SK-N-SH (cell line): Measurements from ENCODE around the gene LEF1. TPM values are rescaled to one million over a fixed set of nuclear protein-coding genes. Genes with fewer than 3 reads are reported as not detected.

ENCODE experiments used
- CTCF ChIA-PET: fragments of 300-600, 350-600 bp; formaldehyde crosslinking; extraction: SDS; loops from one replicate; lab custom pipeline; 2021; lab: Yijun Ruan, JAX
- POLR2A ChIA-PET: fragments of 350-600 bp; sonication (Branson Sonifier 250); formaldehyde crosslinking; extraction: SDS; loops from one replicate; lab custom pipeline; 2020; ENCODE audit warnings: antibody characterized with exemption, inconsistent platforms; lab: Yijun Ruan, JAX
- DNase-seq: peaks from one replicate; pipeline ENCODE4 v3.0.0; 2012
- H2AFZ ChIP-seq: fragments of 200-600 bp; sonication (generic); 2 replicates; pipeline ENCODE4 v1.8.1; 2016; ENCODE audit warnings: antibody characterized with exemption, mild to moderate bottlenecking, low read depth
- H3F3A ChIP-seq: fragments of 200-600 bp; sonication (generic); replicated peaks from 2 replicates; pipeline ENCODE3; 2016; ENCODE audit warnings: antibody characterized with exemption, mild to moderate bottlenecking; ENCODE audit not compliant: insufficient read depth
- H3K27ac ChIP-seq, 2 experiments: fragments of 200-500 bp in 1 of 2; fragments of 200-600 bp in 1 of 2; sonication (Bioruptor generic) in 1 of 2; sonication (generic), shearing (Covaris generic) in 1 of 2; 2 replicates each; pipeline versions ENCODE4 v1.5.1 to v1.6.1; 2014 to 2016; ENCODE audit warnings: low read depth in 2 of 2, inconsistent platforms in 1 of 2, low read length in 1 of 2, mild to moderate bottlenecking in 1 of 2, mixed read lengths in 1 of 2
- H3K27me3 ChIP-seq: fragments of 200-600 bp; sonication (generic), shearing (Covaris generic); 2 replicates; pipeline ENCODE4 v1.6.1; 2016; ENCODE audit warnings: mixed run types; ENCODE audit not compliant: insufficient read depth
- H3K36me3 ChIP-seq, 2 experiments: fragments of 200-500 bp in 1 of 2; fragments of 200-600 bp in 1 of 2; sonication (Bioruptor generic) in 1 of 2; sonication (generic) in 1 of 2; replicated peaks in 1 of 2; 2 replicates each; pipeline versions ENCODE3 to v1.5.1; 2014 to 2016; ENCODE audit warnings: low read length in 1 of 2, mild to moderate bottlenecking in 1 of 2; ENCODE audit not compliant: insufficient read depth in 2 of 2, control insufficient read depth in 1 of 2
- H3K4me1 ChIP-seq, 2 experiments: fragments of 200-500 bp in 1 of 2; fragments of 200-600 bp in 1 of 2; sonication (Bioruptor generic) in 1 of 2; sonication (generic), shearing (Covaris generic) in 1 of 2; 2 replicates each; pipeline versions ENCODE4 v1.5.1 to v1.6.1; 2014 to 2016; ENCODE audit warnings: low read depth in 1 of 2, low read length in 1 of 2, mixed run types in 1 of 2; ENCODE audit not compliant: insufficient read depth in 2 of 2, control insufficient read depth in 1 of 2
- H3K4me2 ChIP-seq: fragments of 200-600 bp; sonication (generic), shearing (Covaris generic); 2 replicates; pipeline ENCODE4 v1.6.1; 2017; ENCODE audit warnings: mixed run types
- H3K4me3 ChIP-seq, 2 experiments: fragments of 200-500 bp in 1 of 2; fragments of 200-600 bp in 1 of 2; sonication (Bioruptor generic) in 1 of 2; sonication (generic), shearing (Covaris generic) in 1 of 2; 2 replicates each; pipeline versions ENCODE4 v1.5.1 to v1.8.1; 2014 to 2016; ENCODE audit warnings: low read depth in 2 of 2, inconsistent platforms in 1 of 2, low read length in 1 of 2, mild to moderate bottlenecking in 1 of 2, mixed read lengths in 1 of 2, moderate library complexity in 1 of 2
- H3K79me2 ChIP-seq: fragments of 200-600 bp; sonication (generic); 2 replicates; pipeline ENCODE4 v1.8.1; 2017; ENCODE audit warnings: mild to moderate bottlenecking; ENCODE audit not compliant: insufficient read depth
- H3K9ac ChIP-seq: fragments of 200-600 bp; sonication (generic); 2 replicates; pipeline ENCODE4 v1.6.1; 2017; ENCODE audit warnings: mixed run types
- H3K9me2 ChIP-seq: fragments of 200-600 bp; sonication (generic); 2 replicates; pipeline ENCODE4 v1.6.1; 2017; ENCODE audit warnings: mixed run types
- H3K9me3 ChIP-seq: fragments of 200-600 bp; sonication (generic); 2 replicates; pipeline ENCODE4 v1.6.1; 2017; ENCODE audit warnings: mixed run types, mild to moderate bottlenecking, moderate library complexity
- H4K20me1 ChIP-seq: fragments of 200-600 bp; sonication (generic); 2 replicates; pipeline ENCODE4 v1.6.1; 2017; ENCODE audit warnings: mild to moderate bottlenecking, mixed run types; ENCODE audit not compliant: insufficient read depth
- CHD2 ChIP-seq: fragments of 150-350 bp; IDR thresholded peaks from 2 replicates; pipeline ENCODE4 v1.6.1; 2018; ENCODE audit warnings: low read length; ENCODE audit not compliant: partially characterized antibody
- ELF1 ChIP-seq: IDR thresholded peaks from 2 replicates; pipeline ENCODE4 v1.4.0; 2012
- EZH2phosphoT487 ChIP-seq: fragments of 200-600 bp; sonication (generic); IDR thresholded peaks from 2 replicates; pipeline ENCODE4 v1.6.1; 2017; ENCODE audit warnings: low read depth, mixed run types, mild to moderate bottlenecking, antibody characterized with exemption, moderate library complexity, borderline replicate concordance
- FOXJ3 ChIP-seq: sonication (generic); formaldehyde crosslinking; IDR thresholded peaks from 2 replicates; pipeline ENCODE4 v1.5.1; 2020; ENCODE audit warnings: mild to moderate bottlenecking, missing genetic modification reagents
- GABPA ChIP-seq: IDR thresholded peaks from 2 replicates; pipeline ENCODE4 v1.4.0; 2012; ENCODE audit warnings: low read depth, mild to moderate bottlenecking
- IRF3 ChIP-seq: fragments of 150-350 bp; IDR thresholded peaks from 2 replicates; pipeline ENCODE4 v1.6.1; 2016; ENCODE audit warnings: mild to moderate bottlenecking, low read depth, low read length
- MAX ChIP-seq: IDR thresholded peaks from 2 replicates; pipeline ENCODE4 v1.4.0; 2012; ENCODE audit warnings: low read depth
- MEF2A ChIP-seq: IDR thresholded peaks from 2 replicates; pipeline ENCODE4 v1.4.0; 2012; ENCODE audit warnings: low read depth, borderline replicate concordance
- NRF1 ChIP-seq: IDR thresholded peaks from 2 replicates; pipeline ENCODE4 v1.6.1; 2012; ENCODE audit warnings: low read depth, mild to moderate bottlenecking, low read length
- PBX3 ChIP-seq: IDR thresholded peaks from 2 replicates; pipeline ENCODE4; 2012
- RXRA ChIP-seq: IDR thresholded peaks from 2 replicates; pipeline ENCODE4 v1.4.0; 2012; ENCODE audit warnings: low read depth, mild to moderate bottlenecking, borderline replicate concordance
- TAF1 ChIP-seq: IDR thresholded peaks from 2 replicates; pipeline ENCODE4 v1.6.1; 2012; ENCODE audit warnings: low read depth, mild to moderate bottlenecking, low read length, moderate library complexity, borderline replicate concordance
- TEAD4 ChIP-seq: IDR thresholded peaks from 2 replicates; pipeline ENCODE4 v1.4.0; 2012; ENCODE audit warnings: mild to moderate bottlenecking, borderline replicate concordance; ENCODE audit not compliant: insufficient read depth
- USF2 ChIP-seq: fragments of 150-350 bp; IDR thresholded peaks from 2 replicates; pipeline ENCODE4 v1.6.1; 2017; ENCODE audit warnings: antibody characterized with exemption, low read length, low read depth, borderline replicate concordance
- YY1 ChIP-seq: IDR thresholded peaks from 2 replicates; pipeline ENCODE4 v1.4.0; 2012; ENCODE audit warnings: low read depth, mild to moderate bottlenecking
- ZBTB33 ChIP-seq: IDR thresholded peaks from 2 replicates; pipeline ENCODE4 v1.4.0; 2012; ENCODE audit warnings: low read depth, borderline replicate concordance
- WGBS: methylation state at CpG from one replicate; pipeline ENCODE4 v1.1.6; 2017; ENCODE audit warnings: low lambda C conversion rate; 5-methylcytosine and 5-hydroxymethylcytosine counted together
- polyA plus RNA-seq, 3 experiments: library from polyadenylated mRNA; depleted of rRNA; stranded (reverse); fragments of >200 nt; gene quantifications; 2 replicates each; pipeline ENCODE4 v1.2.3, GENCODE V29; 2012

The LEF1 gene
- polyA plus RNA-seq, 1 of the 3 experiments (the other 2 are of a cell fraction), result 0.36 TPM

GRCh38 chr4:108185252-108185651 lies 16.5 kb upstream of the LEF1 start:
- CTCF ChIA-PET, result no interaction called here

More at GRCh38 chr4:108185252-108185651, 16.5 kb upstream of the LEF1 start:
- TF ChIP-seq FOXJ3 (CRISPR knock-in tag) (no peak), CHD2 (no peak), MEF2A (no peak), EZH2phosphoT487 (no peak), RXRA (no peak), TEAD4 (no peak), IRF3 (no peak), MAX (no peak), ZBTB33 (no peak), NRF1 (no peak), GABPA (no peak), ELF1 (no peak), TAF1 (no peak), USF2 (no peak), PBX3 (no peak), YY1 (no peak)
- Histone ChIP-seq H3K4me2 (no peak overlapping the region), H3K36me3 (no peaks in the 10 kb centered on the region), H3K9ac (no peak overlapping the region), H3K79me2 (no peaks in the 10 kb centered on the region), H3K4me3 (no peak overlapping the region), H2AFZ (no peak overlapping the region), H3F3A (no peaks in the 10 kb centered on the region), H4K20me1 (no peaks in the 10 kb centered on the region), H3K4me1 (no peaks in the 10 kb centered on the region), H3K27ac (no peak overlapping the region), H3K9me3 (no peaks in the 10 kb centered on the region), H3K9me2 (no peaks in the 10 kb centered on the region), H3K27me3 (no peaks in the 10 kb centered on the region)
- POLR2A ChIA-PET, result interaction anchor here (0.7 kb wide), 1 partner anchor 1248 kb away, joined by 3 read pairs; the partner anchor contains the start of gene SEC24B
- WGBS, result 7% methylated on average over 3 of the region's 3 CpGs
- no peak for DNase-seq
